H9 (cell line): ENCODE measurements around the gene SLC25A2. TPM values are rescaled to one million over a fixed set of nuclear protein-coding genes. Genes with fewer than 3 reads are reported as not detected.

Experiments
- DNase-seq: peaks from one replicate; pipeline ENCODE4 v3.0.0-alpha.2; 2017
- H2AFZ ChIP-seq: one replicate; pipeline ENCODE4 v1.6.1; 2013; ENCODE audit warnings: mild to moderate bottlenecking, low read length, control low read depth, moderate library complexity
- H2AK5ac ChIP-seq: 2 replicates; pipeline ENCODE4 v1.6.1; 2013; ENCODE audit warnings: low read length, control low read depth, mixed read lengths; ENCODE audit not compliant: insufficient read length
- H2BK120ac ChIP-seq: one replicate; pipeline ENCODE4 v1.6.1; 2013; ENCODE audit warnings: low read depth, mild to moderate bottlenecking, low read length, control low read depth, inconsistent platforms; ENCODE audit not compliant: poor library complexity, severe bottlenecking
- H2BK12ac ChIP-seq: 2 replicates; pipeline ENCODE4 v1.6.1; 2013; ENCODE audit warnings: low read length, control low read depth, mixed read lengths, low read depth; ENCODE audit not compliant: insufficient read length
- H2BK15ac ChIP-seq: 2 replicates; pipeline ENCODE4 v1.6.1; 2013; ENCODE audit warnings: low read depth, low read length, control low read depth
- H2BK20ac ChIP-seq: one replicate; pipeline ENCODE4 v1.6.1; 2013; ENCODE audit warnings: low read depth, mild to moderate bottlenecking, low read length, control low read depth, inconsistent platforms; ENCODE audit not compliant: poor library complexity, severe bottlenecking
- H2BK5ac ChIP-seq: 2 replicates; pipeline ENCODE4 v1.6.1; 2013; ENCODE audit warnings: low read length, control low read depth, mixed read lengths; ENCODE audit not compliant: insufficient read length
- H3K14ac ChIP-seq: 2 replicates; pipeline ENCODE4 v1.6.1; 2013; ENCODE audit warnings: low read length, control low read depth; ENCODE audit not compliant: insufficient read depth
- H3K18ac ChIP-seq: 2 replicates; pipeline ENCODE4 v1.6.1; 2013; ENCODE audit warnings: low read depth, mild to moderate bottlenecking, mixed read lengths, low read length, control low read depth; ENCODE audit not compliant: insufficient read length
- H3K23ac ChIP-seq: 2 replicates; pipeline ENCODE4 v1.6.1; 2013; ENCODE audit warnings: low read length, control low read depth, mixed read lengths, low read depth; ENCODE audit not compliant: insufficient read length
- H3K23me2 ChIP-seq: 2 replicates; pipeline ENCODE4 v1.6.1; 2013; ENCODE audit warnings: low read depth, mild to moderate bottlenecking, mixed read lengths, low read length, control low read depth; ENCODE audit not compliant: insufficient read length, poor library complexity, severe bottlenecking
- H3K27ac ChIP-seq: 2 replicates; pipeline ENCODE4 v1.5.1; 2013; ENCODE audit warnings: low read length, control low read depth, mixed read lengths, low read depth; ENCODE audit not compliant: insufficient read length
- H3K27me3 ChIP-seq: 2 replicates; pipeline ENCODE4 v1.6.1; 2013; ENCODE audit warnings: low read length, control low read depth, inconsistent platforms; ENCODE audit not compliant: insufficient read depth
- H3K4ac ChIP-seq: 2 replicates; pipeline ENCODE4 v1.6.1; 2013; ENCODE audit warnings: low read depth, mild to moderate bottlenecking, control low read depth, inconsistent platforms, low read length, moderate library complexity
- H3K4me1 ChIP-seq: 2 replicates; pipeline ENCODE4 v1.6.1; 2013; ENCODE audit warnings: low read length, control low read depth, inconsistent platforms; ENCODE audit not compliant: insufficient read depth
- H3K4me2 ChIP-seq: 2 replicates; pipeline ENCODE4 v1.6.1; 2013; ENCODE audit warnings: low read length, control low read depth, mixed read lengths; ENCODE audit not compliant: insufficient read length, insufficient read depth
- H3K56ac ChIP-seq: 2 replicates; pipeline ENCODE4 v1.6.1; 2013; ENCODE audit warnings: low read depth, mild to moderate bottlenecking, mixed read lengths, low read length, control low read depth; ENCODE audit not compliant: insufficient read length
- H3K79me1 ChIP-seq: 2 replicates; pipeline ENCODE4 v1.6.1; 2013; ENCODE audit warnings: low read depth, mild to moderate bottlenecking, moderate library complexity, low read length, control low read depth, inconsistent platforms; ENCODE audit not compliant: insufficient read depth, poor library complexity, severe bottlenecking
- H3K79me2 ChIP-seq: 2 replicates; pipeline ENCODE4 v1.6.1; 2013; ENCODE audit warnings: low read length, control low read depth, inconsistent platforms; ENCODE audit not compliant: insufficient read depth
- H3K9ac ChIP-seq: 2 replicates; pipeline ENCODE4 v1.6.1; 2013; ENCODE audit warnings: low read length, control low read depth, mixed read lengths; ENCODE audit not compliant: insufficient read length; ENCODE audit errors: extremely low read depth
- H3K9me3 ChIP-seq: one replicate; pipeline ENCODE4 v1.6.1; 2013; ENCODE audit warnings: low read depth, low read length, inconsistent platforms; ENCODE audit not compliant: control insufficient read depth
- H3T11ph ChIP-seq: one replicate; pipeline ENCODE4 v1.6.1; 2013; ENCODE audit warnings: mild to moderate bottlenecking, low read length, control low read depth, inconsistent platforms
- H4K20me1 ChIP-seq: one replicate; pipeline ENCODE4 v1.6.1; 2013; ENCODE audit not compliant: control insufficient read depth, insufficient read length, insufficient read depth
- H4K5ac ChIP-seq: 2 replicates; pipeline ENCODE4 v1.6.1; 2013; ENCODE audit warnings: low read depth, mild to moderate bottlenecking, mixed read lengths, low read length, control low read depth; ENCODE audit not compliant: insufficient read length
- H4K8ac ChIP-seq: replicated peaks from 2 replicates; pipeline ENCODE4 v1.6.1; 2013; ENCODE audit warnings: low read length, control low read depth, mixed read lengths, low read depth; ENCODE audit not compliant: insufficient read length
- H4K91ac ChIP-seq: 2 replicates; pipeline ENCODE4 v1.6.1; 2013; ENCODE audit warnings: low read depth, mild to moderate bottlenecking, moderate library complexity, mixed read lengths, low read length, control low read depth; ENCODE audit not compliant: insufficient read length
- H3K27ac Mint-ChIP-seq, 3 experiments: 2 replicates in 2 of 3; 3 replicates in 1 of 3; pipeline ENCODE4 v1.8.0; 2020 to 2021; ENCODE audit warnings: mixed read lengths in 3 of 3, mild to moderate bottlenecking in 1 of 3, moderate library complexity in 1 of 3
- H3K27me3 Mint-ChIP-seq: 2 replicates; pipeline ENCODE4 v1.8.0; 2021; ENCODE audit warnings: low read depth, mild to moderate bottlenecking, moderate library complexity, mixed read lengths
- H3K36me3 Mint-ChIP-seq, 3 experiments: 2 replicates in 2 of 3; 3 replicates in 1 of 3; pipeline ENCODE4 v1.8.0; 2020 to 2021; ENCODE audit warnings: low read depth in 3 of 3, mixed read lengths in 3 of 3; ENCODE audit not compliant: insufficient read depth in 1 of 3
- H3K4me1 Mint-ChIP-seq, 2 experiments: 2 replicates each; pipeline ENCODE4 v1.8.0; 2020; ENCODE audit warnings: mixed read lengths in 2 of 2
- H3K4me3 Mint-ChIP-seq, 2 experiments: 2 replicates in 1 of 2; 3 replicates in 1 of 2; pipeline ENCODE4 v1.8.0; 2020 to 2021; ENCODE audit warnings: mild to moderate bottlenecking in 2 of 2, mixed read lengths in 2 of 2, moderate library complexity in 1 of 2
- H3K9me3 Mint-ChIP-seq, 2 experiments: 2 replicates in 1 of 2; 3 replicates in 1 of 2; pipeline ENCODE4 v1.8.0; 2020; ENCODE audit warnings: mild to moderate bottlenecking in 2 of 2, mixed read lengths in 2 of 2, moderate library complexity in 1 of 2
- WGBS: extraction: QIAGEN DNeasy Blood & Tissue Kit; methylation state at CpG from one replicate; pipeline ENCODE4 v1.1.7; 2013; ENCODE audit warnings: missing lambda C conversion rate, low lambda C conversion rate, mixed read lengths; ENCODE audit not compliant: insufficient read length; ENCODE audit errors: extremely low coverage; 5-methylcytosine and 5-hydroxymethylcytosine counted together
- total RNA-seq: library from RNA; stranded (reverse); gene quantifications from 2 replicates; pipeline ENCODE4 v1.2.1, GENCODE V29; 2021
- TF ChIP-seq, protein P1 (sequence below): fragments of 200-600 bp; sonication (generic); conservative IDR thresholded peaks from 3 replicates; pipeline ENCODE4 v1.8.0; 2021; ENCODE audit warnings: antibody characterized with exemption, mild to moderate bottlenecking

The SLC25A2 gene
- total RNA-seq, 1 experiment from 2014 or later: not detected

- H3K79me2 ChIP-seq: peaks cover 6% of the 10 kb centered on the region; the same call in 1 of the 2 replicates
- H4K8ac ChIP-seq: no peak overlapping the region
- peaks cover 9 to 15% of the 10 kb centered on the region in 2 experiments; a peak in 3 of 4 replicates for H3K4me1 Mint-ChIP-seq
- no peak overlapping the region for H3K18ac ChIP-seq
- H2BK12ac ChIP-seq: no peak overlapping the region
- H3K27ac ChIP-seq: peak overlapping the region; percentile 35
- H3K23me2 ChIP-seq: peaks cover 3% of the 10 kb centered on the region
- H4K20me1 ChIP-seq: no peaks in the 10 kb centered on the region
- H3K56ac ChIP-seq: no peak overlapping the region
- TF ChIP-seq, protein P1, sequence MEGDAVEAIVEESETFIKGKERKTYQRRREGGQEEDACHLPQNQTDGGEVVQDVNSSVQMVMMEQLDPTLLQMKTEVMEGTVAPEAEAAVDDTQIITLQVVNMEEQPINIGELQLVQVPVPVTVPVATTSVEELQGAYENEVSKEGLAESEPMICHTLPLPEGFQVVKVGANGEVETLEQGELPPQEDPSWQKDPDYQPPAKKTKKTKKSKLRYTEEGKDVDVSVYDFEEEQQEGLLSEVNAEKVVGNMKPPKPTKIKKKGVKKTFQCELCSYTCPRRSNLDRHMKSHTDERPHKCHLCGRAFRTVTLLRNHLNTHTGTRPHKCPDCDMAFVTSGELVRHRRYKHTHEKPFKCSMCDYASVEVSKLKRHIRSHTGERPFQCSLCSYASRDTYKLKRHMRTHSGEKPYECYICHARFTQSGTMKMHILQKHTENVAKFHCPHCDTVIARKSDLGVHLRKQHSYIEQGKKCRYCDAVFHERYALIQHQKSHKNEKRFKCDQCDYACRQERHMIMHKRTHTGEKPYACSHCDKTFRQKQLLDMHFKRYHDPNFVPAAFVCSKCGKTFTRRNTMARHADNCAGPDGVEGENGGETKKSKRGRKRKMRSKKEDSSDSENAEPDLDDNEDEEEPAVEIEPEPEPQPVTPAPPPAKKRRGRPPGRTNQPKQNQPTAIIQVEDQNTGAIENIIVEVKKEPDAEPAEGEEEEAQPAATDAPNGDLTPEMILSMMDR: no peak
- no peak overlapping the region for H2AFZ ChIP-seq
- H3K27me3 Mint-ChIP-seq: peaks cover 1% of the 10 kb centered on the region
- peaks cover 22% of the 10 kb centered on the region for H3K9me3 ChIP-seq
- no peak for DNase-seq
- H3K36me3 Mint-ChIP-seq: peaks cover 49 to 55% (median 51%) of the 10 kb centered on the region in 3 experiments
- no peaks in the 10 kb centered on the region for H3K4me1 ChIP-seq
- H2BK5ac ChIP-seq: no peak overlapping the region
- H3K4me3 Mint-ChIP-seq: peak overlapping the region; percentile 97 to 98
- H4K5ac ChIP-seq: peak overlapping the region; percentile 81
- H3K27me3 ChIP-seq: no peaks in the 10 kb centered on the region
- H2BK20ac ChIP-seq: no peak overlapping the region
- H3K4me2 ChIP-seq: peak overlapping the region; percentile 100
- no peak overlapping the region for H2BK15ac ChIP-seq
- no peak overlapping the region for H3T11ph ChIP-seq
- no peak overlapping the region; the same call in 1 of the 2 replicates for H3K4ac ChIP-seq
- peak overlapping the region in 1 of 3 experiments; percentile 100; a peak in 2 of 7 replicates for H3K27ac Mint-ChIP-seq
- H4K91ac ChIP-seq: no peak overlapping the region
- peak overlapping the region; percentile 8; the same call in 1 of the 2 replicates for H3K14ac ChIP-seq
- peaks cover 39 to 78% of the 10 kb centered on the region in 2 experiments for H3K9me3 Mint-ChIP-seq
- H3K79me1 ChIP-seq: peaks cover 2% of the 10 kb centered on the region
- H2BK120ac ChIP-seq: no peak overlapping the region
- H2AK5ac ChIP-seq: peak overlapping the region; percentile 88
- H3K9ac ChIP-seq: peak overlapping the region; percentile 10
- H3K23ac ChIP-seq: no peak overlapping the region
- no CpG with 5 or more reads among the region's 5 CpGs for WGBS
Observed at GRCh38 chr5:141319699-141320098, 15.8 kb upstream of the SLC25A2 start.
